Ramos (cell line): Measurements from ENCODE around the gene COLEC12.
"Not testable (repeated sequence)": the region's sequence is repeated elsewhere in the genome, so short reads cannot be mapped to it uniquely, and the experiment has no call there.

ENCODE experiments used
- in situ Hi-C: fragments of 300-500 bp; cut with MboI; formaldehyde crosslinking; loops from one replicate; pipeline ENCODE4 v1.14.3; 2022; ENCODE audit warnings: low sequenced_read_pairs; ENCODE audit not compliant: unreplicated experiment

The COLEC12 gene

GRCh38 chr18:415617-416612 is 84.6 kb downstream of the COLEC12 start:
- in situ Hi-C loops, result no loop called here

GRCh38 chr18:415047-415446 is 85.5 kb downstream of the COLEC12 start:
- in situ Hi-C loops, result no loop called here

DNA sequence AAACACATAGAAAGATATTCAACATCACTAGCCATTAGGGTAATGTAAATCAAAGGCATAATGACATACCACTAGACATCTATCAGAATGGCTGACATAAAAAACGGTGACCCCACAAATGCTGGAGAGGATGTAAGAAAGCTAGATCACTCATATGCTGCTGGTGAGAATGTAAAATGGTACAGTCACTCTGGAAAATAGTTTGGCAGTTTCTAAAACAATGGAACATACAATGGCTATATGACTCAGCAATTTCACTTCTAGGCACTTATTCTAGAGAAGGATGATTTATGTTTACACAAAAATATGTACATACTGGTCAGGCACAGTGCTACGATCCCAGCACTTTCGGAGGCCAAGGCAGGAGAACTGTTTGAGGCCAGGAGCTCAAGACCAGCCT is 87.3 kb downstream of the COLEC12 start:
- in situ Hi-C loops, result no loop called here

DNA sequence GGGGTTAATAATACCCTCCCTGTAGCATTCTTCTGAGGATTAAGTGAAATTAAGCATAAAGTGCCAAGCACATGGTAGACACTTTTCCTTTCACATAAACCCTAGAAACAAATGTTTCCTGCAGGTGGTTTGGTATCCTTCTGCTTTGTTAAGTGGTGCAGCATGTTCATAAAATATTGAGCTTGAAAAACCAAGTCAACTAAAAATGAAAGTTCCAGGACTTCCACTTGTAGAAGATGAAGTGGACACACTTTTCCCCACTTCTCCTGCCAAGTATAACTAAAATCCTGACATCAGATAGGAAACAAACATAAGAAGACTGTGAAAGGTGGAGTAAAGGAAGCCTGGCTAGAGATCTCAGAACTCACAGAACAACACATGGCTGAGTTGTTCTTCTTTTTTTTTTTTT is 90.5 kb downstream of the COLEC12 start:
- in situ Hi-C loops, result no loop called here

DNA sequence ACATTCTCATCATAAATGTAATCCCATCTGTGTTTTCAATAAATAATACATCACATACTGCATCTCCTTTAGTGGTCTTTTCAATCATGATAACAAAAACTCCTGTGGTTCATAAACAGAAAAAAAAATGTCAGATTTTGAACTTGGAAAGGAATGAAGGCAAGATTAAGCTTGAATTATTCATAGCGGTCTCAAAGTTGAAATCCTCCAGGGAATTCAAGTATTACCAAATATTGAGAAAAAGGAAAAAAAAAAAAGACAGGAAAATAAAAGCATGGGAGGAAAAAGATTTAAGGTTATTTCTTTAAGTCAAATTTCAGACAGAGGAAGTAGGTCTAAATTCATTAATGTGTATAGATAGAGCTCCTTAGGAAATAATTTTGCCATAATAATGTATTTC is 92.1 kb downstream of the COLEC12 start:
- in situ Hi-C loops, result no loop called here

DNA sequence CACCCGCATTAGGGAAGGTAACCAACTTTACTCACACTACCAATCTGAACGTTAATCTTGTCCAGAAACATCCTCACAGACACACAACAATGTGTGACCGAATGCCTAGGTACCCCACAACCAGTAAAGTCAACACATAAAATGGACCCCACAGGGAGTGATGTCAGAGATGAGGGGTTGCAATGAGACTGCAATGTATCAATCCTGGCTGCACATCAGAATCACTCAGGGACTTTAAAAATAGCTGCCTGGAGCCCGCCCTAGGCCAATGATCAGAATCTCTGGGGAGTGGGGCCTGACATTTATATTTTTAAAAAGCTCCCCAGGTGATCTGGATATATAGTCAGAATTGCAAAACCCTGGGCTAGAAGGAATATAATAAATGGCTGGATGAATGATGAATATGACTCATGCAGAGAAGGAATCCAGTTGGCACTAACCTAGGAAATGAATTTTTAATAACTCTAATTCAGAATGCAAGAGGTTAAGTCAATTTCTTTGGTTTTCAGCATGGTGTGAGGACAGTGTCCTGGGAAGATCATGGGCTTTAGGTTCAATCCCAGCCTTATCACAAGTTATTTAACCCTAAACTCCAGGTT is 92.8 kb downstream of the COLEC12 start:
- in situ Hi-C loops, result no loop called here

DNA sequence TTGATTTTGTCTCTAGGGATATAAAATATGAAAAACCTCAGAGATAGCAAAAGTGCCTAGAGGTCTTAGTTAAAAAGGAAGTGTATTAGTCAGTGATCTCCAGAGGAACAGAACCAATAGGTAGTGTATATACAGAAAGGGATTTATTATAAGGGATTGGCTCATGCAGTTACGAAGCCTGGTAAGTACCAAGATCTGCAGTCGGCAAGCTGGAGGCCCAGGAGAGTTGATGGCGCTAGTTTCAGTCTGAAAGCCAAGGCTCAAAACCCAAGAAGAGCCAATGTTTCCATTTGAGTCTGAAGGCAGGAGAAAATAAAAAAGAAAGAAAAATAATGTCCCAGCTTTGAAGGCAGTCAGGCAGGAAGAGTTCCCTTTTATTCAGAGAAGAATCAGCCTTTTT is 93.3 kb downstream of the COLEC12 start:
- in situ Hi-C loops, result no loop called here

DNA sequence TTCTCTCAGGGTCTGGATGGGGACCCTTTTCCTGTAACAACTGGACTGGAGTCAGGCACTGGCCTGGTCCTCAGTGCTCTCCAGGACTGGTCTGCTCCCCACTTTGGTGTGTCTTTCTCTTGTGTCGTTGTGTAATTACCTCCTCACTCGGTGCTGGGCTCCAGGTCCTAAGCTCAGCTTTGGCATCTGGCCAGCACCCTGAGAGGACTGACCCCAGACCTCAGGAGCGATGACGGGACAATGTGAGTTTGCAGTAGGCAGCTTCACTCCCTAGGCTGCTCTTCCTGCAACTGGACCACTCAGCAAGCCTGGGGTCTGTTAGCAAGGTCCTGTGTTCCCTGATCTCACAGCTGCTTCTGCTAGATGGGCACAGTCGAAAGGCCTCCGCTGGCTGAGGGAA is 93.8 kb downstream of the COLEC12 start:
- in situ Hi-C loops, result no loop called here

DNA sequence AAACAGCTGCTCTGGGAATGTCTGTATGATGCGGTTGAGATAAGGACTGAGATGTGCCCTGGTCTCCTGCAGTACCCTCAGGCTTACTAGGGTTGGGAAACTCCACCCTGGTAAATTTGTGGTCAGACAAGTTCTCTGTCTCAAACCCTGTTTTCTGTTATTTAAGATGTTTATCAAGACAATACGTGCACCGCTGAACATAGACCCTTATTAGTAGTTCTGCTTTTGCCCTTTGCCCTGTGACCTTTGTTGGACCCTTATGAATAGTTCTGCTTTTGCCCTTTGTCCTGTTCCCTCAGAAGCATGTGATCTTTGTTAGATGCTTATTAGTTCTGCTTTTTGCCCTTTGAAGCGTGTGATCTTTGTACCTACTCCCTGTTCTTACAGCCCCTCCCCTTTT is 95.5 kb downstream of the COLEC12 start:
- in situ Hi-C loops, result not testable (repeated sequence)

DNA sequence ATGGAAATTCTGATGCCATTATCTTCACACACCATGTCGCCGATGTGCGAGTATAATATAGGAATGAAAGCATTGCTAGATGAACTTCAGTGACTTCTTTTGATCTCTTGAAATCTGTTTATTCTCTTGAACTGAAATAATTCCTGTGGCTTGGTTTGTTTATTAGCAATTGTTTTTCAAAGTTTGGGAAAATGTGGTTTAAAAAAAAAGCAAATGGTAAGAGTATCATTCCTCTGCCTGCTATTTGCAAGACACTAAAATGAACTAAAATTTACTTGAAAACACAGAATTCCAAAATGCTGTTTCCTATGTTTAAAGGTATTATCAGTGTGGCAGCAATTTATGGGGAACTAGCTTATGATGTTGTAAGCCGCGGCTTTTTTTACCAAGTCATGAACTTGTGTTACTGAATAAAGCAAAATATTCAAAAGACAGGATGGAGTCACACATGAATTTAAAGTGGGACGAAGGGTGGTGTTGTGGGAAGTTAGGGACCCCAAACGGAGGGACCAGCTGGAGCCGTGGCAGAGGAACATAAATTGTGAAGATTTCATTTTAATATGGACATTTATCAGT is 96.4 kb downstream of the COLEC12 start:
- in situ Hi-C loops, result no loop called here

- in situ Hi-C loops, result no loop called here
These were observed 98.4 kb downstream of the COLEC12 start for GRCh38 chr18:402129-402528.

DNA sequence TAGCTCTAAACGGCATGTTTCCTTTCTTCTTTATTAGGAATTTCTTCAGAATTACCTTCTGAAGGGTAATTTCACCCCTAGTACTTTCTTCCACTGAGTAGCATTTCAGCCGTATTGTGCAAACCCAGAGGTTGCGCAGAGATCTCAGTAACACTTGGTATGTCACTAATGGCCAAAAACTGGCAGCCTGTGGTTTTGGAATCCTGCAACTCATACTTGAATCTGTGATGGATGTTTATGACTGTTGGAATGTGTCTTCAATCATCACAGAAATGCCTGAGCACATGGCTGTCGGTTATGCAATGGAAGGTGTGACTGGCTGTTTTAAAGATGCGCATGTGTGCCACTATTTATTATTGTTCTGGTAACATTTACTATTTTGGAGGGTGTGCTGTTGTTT is 100.0 kb downstream of the COLEC12 start:
- in situ Hi-C loops, result no loop called here

GRCh38 chr18:399631-400135 is 100.8 kb downstream of the COLEC12 start:
- in situ Hi-C loops, result no loop called here

DNA sequence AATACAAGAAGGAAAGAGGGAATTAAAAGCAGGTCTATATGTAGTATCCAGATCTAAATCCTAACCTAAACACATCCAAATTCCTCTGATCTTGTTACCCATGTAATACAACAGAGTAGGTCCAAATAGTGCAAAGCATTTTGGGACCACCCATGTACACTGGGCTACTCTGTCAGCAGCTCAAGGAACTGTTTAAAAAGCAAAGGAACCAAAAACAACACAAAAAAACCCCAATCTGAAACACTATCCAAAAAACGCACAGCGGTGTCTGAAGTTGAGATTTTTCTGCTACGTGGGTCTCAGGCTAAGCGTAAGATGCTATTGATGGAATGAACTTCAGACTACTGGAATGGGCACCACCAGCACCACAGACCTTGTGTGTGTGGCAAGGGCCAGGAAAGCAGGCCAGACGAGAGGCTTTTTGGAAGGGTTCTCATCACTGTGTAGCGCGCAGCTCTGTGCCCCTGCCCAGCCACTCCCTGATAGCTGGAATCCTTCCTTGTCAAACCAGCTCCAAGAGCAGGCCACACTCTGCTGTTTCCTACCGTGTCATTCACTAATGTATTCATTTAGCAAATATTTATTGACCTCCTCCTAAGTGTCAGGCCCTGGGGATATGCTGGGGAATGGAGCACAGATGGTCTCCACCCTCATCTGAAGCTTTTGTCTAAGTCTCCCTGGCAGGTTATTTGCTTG is 101.4 kb downstream of the COLEC12 start:
- in situ Hi-C loops, result no loop called here

DNA sequence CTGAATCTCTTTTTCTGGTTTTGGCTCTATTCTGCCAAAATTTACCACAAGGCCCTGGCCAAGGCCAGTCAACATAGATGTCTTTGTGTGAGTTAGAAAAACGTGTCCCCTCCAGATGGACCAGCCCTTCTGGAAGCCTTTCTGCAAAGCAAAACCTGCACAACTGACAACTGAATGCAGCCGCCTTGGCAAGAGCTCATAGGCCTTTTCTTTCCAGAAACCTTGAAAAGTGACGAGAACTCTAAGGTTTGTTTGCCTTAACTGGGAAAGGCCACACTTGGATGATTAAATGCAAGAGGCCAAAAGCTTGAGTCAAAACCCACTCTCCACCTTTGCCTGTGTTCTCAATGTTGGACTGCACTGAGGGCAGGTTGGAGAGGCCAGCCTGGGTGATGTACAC is 103.9 kb downstream of the COLEC12 start:
- in situ Hi-C loops, result no loop called here

GRCh38 chr18:396251-396555 is 104.3 kb downstream of the COLEC12 start:
- in situ Hi-C loops, result no loop called here

GRCh38 chr18:395456-396250 is 104.8 kb downstream of the COLEC12 start:
- in situ Hi-C loops, result no loop called here

DNA sequence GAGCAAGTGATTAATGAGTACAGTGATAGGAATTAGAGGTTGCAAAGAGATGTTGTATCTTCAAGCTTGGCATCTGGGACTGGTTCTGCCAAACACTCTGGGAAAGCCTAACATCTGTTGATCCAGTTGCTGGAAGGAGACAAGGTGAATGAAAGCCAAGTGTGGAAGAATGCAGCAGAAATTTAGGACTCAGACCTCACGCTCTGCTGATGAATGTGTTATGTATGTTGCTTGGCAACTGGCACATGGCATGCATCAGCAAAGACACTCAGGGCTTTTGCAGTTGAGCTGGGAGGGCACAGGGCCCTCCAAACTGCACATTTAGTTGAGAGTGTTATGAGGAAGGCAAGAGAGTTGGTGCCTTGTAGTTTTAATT is 105.5 kb downstream of the COLEC12 start:
- in situ Hi-C loops, result no loop called here

GRCh38 chr18:394262-394986 is 106.1 kb downstream of the COLEC12 start:
- in situ Hi-C loops, result no loop called here
